SK-N-SH (cell line): ENCODE data around the gene ADCY4.

ENCODE experiments used
- EP300 ChIP-seq, 2 experiments: IDR thresholded peaks; 2 replicates each; pipeline versions ENCODE4 v1.4.0 to v1.6.1; 2012; ENCODE audit warnings: borderline replicate concordance in 1 of 2, low read depth in 1 of 2, low read length in 1 of 2
- MXI1 ChIP-seq: IDR thresholded peaks from 2 replicates; pipeline ENCODE4 v1.6.1; 2012; ENCODE audit warnings: mild to moderate bottlenecking, low read depth, low read length, improper control_type of control experiment
- POLR2AphosphoS5 ChIP-seq: IDR thresholded peaks from 2 replicates; pipeline ENCODE4 v1.6.1; 2012; ENCODE audit warnings: low read depth, low read length
- TEAD4 ChIP-seq: IDR thresholded peaks from 2 replicates; pipeline ENCODE4 v1.4.0; 2012; ENCODE audit warnings: mild to moderate bottlenecking, borderline replicate concordance; ENCODE audit not compliant: insufficient read depth
- YY1 ChIP-seq: IDR thresholded peaks from 2 replicates; pipeline ENCODE4 v1.4.0; 2012; ENCODE audit warnings: low read depth, mild to moderate bottlenecking
- TF ChIP-seq, protein P1 (sequence below): fragments of 150-350 bp; IDR thresholded peaks from 2 replicates; pipeline ENCODE4 v1.6.1; 2016; ENCODE audit warnings: mild to moderate bottlenecking, low read depth, low read length
- TF ChIP-seq, protein P2 (sequence below): IDR thresholded peaks from 2 replicates; pipeline ENCODE4 v1.4.0; 2012; ENCODE audit warnings: low read depth
- TF ChIP-seq, protein P3 (sequence below): fragments of 200-600 bp; sonication (generic); IDR thresholded peaks from 2 replicates; pipeline ENCODE4 v1.6.1; 2017; ENCODE audit warnings: antibody characterized with exemption, mild to moderate bottlenecking, moderate library complexity

DNA sequence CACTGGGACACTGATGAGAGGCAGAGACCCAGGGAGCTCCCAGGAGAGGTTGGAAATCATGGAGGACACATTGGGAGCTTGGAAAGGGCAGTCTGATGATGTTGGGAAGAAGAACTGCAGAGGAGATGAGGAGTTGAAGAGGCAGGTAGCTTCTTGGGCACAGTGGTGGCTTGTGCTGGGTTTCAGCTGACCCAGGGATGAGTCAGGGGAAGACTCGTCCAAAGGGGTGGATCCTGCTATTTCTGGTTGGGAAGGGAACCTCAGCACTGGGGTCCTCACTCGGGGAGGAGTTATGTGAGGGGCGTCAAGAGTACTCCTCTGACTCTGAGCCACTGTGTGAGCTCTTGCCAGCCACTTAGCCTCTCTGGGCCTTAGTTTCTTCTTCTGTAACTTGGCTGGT is 11.5 kb downstream of the ADCY4 start:
- TF ChIP-seq MXI1 (no peak), POLR2AphosphoS5 (no peak), TEAD4 (no peak), YY1 (no peak), EP300 (IDR thresholded peaks at IDR 0.05; ENCODE audit: borderline replicate concordance in 1 of 2, low read depth in 1 of 2, low read length in 1 of 2) (no peak)
- TF ChIP-seq, protein P1, sequence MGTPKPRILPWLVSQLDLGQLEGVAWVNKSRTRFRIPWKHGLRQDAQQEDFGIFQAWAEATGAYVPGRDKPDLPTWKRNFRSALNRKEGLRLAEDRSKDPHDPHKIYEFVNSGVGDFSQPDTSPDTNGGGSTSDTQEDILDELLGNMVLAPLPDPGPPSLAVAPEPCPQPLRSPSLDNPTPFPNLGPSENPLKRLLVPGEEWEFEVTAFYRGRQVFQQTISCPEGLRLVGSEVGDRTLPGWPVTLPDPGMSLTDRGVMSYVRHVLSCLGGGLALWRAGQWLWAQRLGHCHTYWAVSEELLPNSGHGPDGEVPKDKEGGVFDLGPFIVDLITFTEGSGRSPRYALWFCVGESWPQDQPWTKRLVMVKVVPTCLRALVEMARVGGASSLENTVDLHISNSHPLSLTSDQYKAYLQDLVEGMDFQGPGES = no peak
- TF ChIP-seq, protein P2, sequence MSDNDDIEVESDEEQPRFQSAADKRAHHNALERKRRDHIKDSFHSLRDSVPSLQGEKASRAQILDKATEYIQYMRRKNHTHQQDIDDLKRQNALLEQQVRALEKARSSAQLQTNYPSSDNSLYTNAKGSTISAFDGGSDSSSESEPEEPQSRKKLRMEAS = no peak
- TF ChIP-seq, protein P3, sequence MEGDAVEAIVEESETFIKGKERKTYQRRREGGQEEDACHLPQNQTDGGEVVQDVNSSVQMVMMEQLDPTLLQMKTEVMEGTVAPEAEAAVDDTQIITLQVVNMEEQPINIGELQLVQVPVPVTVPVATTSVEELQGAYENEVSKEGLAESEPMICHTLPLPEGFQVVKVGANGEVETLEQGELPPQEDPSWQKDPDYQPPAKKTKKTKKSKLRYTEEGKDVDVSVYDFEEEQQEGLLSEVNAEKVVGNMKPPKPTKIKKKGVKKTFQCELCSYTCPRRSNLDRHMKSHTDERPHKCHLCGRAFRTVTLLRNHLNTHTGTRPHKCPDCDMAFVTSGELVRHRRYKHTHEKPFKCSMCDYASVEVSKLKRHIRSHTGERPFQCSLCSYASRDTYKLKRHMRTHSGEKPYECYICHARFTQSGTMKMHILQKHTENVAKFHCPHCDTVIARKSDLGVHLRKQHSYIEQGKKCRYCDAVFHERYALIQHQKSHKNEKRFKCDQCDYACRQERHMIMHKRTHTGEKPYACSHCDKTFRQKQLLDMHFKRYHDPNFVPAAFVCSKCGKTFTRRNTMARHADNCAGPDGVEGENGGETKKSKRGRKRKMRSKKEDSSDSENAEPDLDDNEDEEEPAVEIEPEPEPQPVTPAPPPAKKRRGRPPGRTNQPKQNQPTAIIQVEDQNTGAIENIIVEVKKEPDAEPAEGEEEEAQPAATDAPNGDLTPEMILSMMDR = no peak
